Brain microvascular endothelial cell (primary cell): ENCODE measurements around the gene VSIR.

Experiments used
- DNase-seq: peaks from one replicate; pipeline ENCODE4 v3.0.0-alpha.2; 2020
- H3K27ac ChIP-seq: fragments of 250-450 bp; sonication (Bioruptor Pico); 2 replicates; pipeline ENCODE4 v1.5.1; 2020; ENCODE audit warnings: mild to moderate bottlenecking, moderate library complexity
- H3K27me3 ChIP-seq: fragments of 250-450 bp; sonication (Bioruptor Pico); replicated peaks from 2 replicates; pipeline ENCODE4 v1.5.1; 2020; ENCODE audit warnings: mild to moderate bottlenecking
- H3K36me3 ChIP-seq: fragments of 250-450 bp; sonication (Bioruptor Pico); replicated peaks from 2 replicates; pipeline ENCODE4 v1.5.1; 2020; ENCODE audit warnings: mild to moderate bottlenecking
- H3K4me3 ChIP-seq: 2 replicates; pipeline ENCODE4 v1.5.1; 2011; ENCODE audit warnings: low read depth, mild to moderate bottlenecking, control low read depth, low read length, moderate library complexity
- CTCF ChIP-seq: IDR thresholded peaks from 2 replicates; pipeline ENCODE4 v1.5.1; 2011; ENCODE audit warnings: low read depth, mild to moderate bottlenecking, moderate library complexity, low read length, control low read depth, inconsistent platforms; ENCODE audit errors: missing control alignments
- in situ Hi-C: cut with HindIII; loops from 2 replicates; pipeline ENCODE4 v1.10.0; 2017; ENCODE audit warnings: low sequenced_read_pairs, low pct_ligation_motif_present

The VSIR gene

GRCh38 chr10:71720288-71720687 lies 53.0 kb downstream of the VSIR start:
- in situ Hi-C loops = no loop called here
- TF ChIP-seq CTCF = no peak
- no peaks in the 10 kb centered on the region for H3K27me3 ChIP-seq

GRCh38 chr10:71719464-71720201 lies 53.7 kb downstream of the VSIR start, which contains the start of gene C10orf105:
Gene C10orf105 (minus strand): TSS chr10:71719778. CDS start chr10:71716337, 3,441 bp downstream.
- in situ Hi-C loops = no loop called here
- no peak within 1 kb of the TSS for H3K27ac ChIP-seq
- TF ChIP-seq CTCF = no peak
- H3K27me3 ChIP-seq = no peaks in the 10 kb centered on the region
- no peak for DNase-seq
- H3K4me3 ChIP-seq = no peak within 1 kb of the TSS
- no peaks in the 10 kb centered on the region for H3K36me3 ChIP-seq

More at GRCh38 chr10:71720288-71720687, 53.0 kb downstream of the VSIR start:
- no peak for DNase-seq
- H3K4me3 ChIP-seq = no peak overlapping the region
- H3K27ac ChIP-seq = no peak overlapping the region
- H3K36me3 ChIP-seq = no peaks in the 10 kb centered on the region

- in situ Hi-C loops = no loop called here
Measured at GRCh38 chr10:71719042-71719441, 54.3 kb downstream of the VSIR start.

GRCh38 chr10:71718165-71718698 lies 55.1 kb downstream of the VSIR start:
- in situ Hi-C loops = no loop called here
- DNase-seq = no peak
- TF ChIP-seq CTCF = no peak
- H3K27ac ChIP-seq = no peak overlapping the region
- no peaks in the 10 kb centered on the region for H3K27me3 ChIP-seq
- H3K4me3 ChIP-seq = no peak overlapping the region
- no peaks in the 10 kb centered on the region for H3K36me3 ChIP-seq

More at GRCh38 chr10:71719042-71719441, 54.3 kb downstream of the VSIR start:
- no peaks in the 10 kb centered on the region for H3K27me3 ChIP-seq
- no peak for TF ChIP-seq CTCF
- no peak overlapping the region for H3K27ac ChIP-seq
- H3K4me3 ChIP-seq = no peak overlapping the region
- no peak for DNase-seq
- no peaks in the 10 kb centered on the region for H3K36me3 ChIP-seq

GRCh38 chr10:71717551-71717951 lies 55.8 kb downstream of the VSIR start:
- no peak for TF ChIP-seq CTCF
- no peak overlapping the region for H3K27ac ChIP-seq
- no peaks in the 10 kb centered on the region for H3K36me3 ChIP-seq
- DNase-seq = no peak
- in situ Hi-C loops = no loop called here
- no peak overlapping the region for H3K4me3 ChIP-seq
- no peaks in the 10 kb centered on the region for H3K27me3 ChIP-seq
